ENCODE measurements around the gene TOR2A.

TOR2A gene

DNA sequence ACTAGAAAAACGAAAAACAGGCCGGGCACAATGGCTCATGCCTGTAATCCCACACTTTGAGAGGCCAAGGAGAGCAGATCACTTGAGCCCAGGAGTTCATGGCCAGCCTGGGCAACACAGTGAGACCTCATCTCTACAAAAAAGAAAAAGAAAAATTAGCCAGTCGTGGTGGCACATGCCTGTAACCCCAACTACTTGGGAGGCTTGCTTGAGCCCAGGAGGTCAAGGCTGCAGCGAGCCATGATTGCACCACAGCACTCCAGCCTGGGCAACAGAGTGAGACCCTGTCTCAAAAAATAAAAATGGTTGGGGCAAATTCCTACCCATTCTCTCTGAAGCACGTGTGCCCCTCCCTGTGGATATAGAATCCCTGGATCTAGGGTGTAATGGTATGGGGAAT lies 36.7 kb downstream of the TOR2A start:
- H3K27me3 Mint-ChIP-seq = no peaks in the 10 kb centered on the region
- H3K27ac Mint-ChIP-seq = no peak overlapping the region
- no peak overlapping the region for H3K4me3 Mint-ChIP-seq
- no peak for ATAC-seq (ENCODE audit: low read depth)
- peaks cover 15% of the 10 kb centered on the region for H3K4me1 Mint-ChIP-seq
- H3K9me3 Mint-ChIP-seq = no peaks in the 10 kb centered on the region
- H3K36me3 Mint-ChIP-seq = no peaks in the 10 kb centered on the region
- no peak for DNase-seq (ENCODE audit: low spot score in 2 of 2)

DNA sequence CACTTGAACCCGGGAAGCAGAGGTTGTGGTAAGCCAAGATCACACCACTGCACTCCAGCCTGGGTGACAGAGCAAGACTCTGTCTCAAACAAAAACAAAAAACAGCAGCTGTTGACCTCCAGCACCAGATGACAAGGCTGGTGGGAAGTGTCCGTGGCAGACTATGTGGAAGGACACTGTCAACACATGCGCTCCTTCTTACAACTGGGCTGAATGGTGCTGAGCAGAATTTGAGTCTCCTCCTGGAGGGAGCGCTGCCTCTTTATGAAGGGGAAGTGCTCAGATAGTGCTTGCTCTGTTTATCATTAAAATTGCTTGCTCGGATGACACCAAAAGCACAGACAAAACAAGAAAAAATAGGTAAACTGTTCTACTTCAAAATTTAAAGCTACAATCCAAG lies 37.5 kb downstream of the TOR2A start:
- ATAC-seq (ENCODE audit: low read depth) = no peak
- Mint-ChIP-seq H3K9me3 (no peaks in the 10 kb centered on the region), H3K4me1 (peaks cover 12% of the 10 kb centered on the region), H3K27ac (no peak overlapping the region), H3K36me3 (no peaks in the 10 kb centered on the region), H3K4me3 (no peak overlapping the region), H3K27me3 (no peaks in the 10 kb centered on the region)
- DNase-seq (ENCODE audit: low spot score in 2 of 2) = no peak

DNA sequence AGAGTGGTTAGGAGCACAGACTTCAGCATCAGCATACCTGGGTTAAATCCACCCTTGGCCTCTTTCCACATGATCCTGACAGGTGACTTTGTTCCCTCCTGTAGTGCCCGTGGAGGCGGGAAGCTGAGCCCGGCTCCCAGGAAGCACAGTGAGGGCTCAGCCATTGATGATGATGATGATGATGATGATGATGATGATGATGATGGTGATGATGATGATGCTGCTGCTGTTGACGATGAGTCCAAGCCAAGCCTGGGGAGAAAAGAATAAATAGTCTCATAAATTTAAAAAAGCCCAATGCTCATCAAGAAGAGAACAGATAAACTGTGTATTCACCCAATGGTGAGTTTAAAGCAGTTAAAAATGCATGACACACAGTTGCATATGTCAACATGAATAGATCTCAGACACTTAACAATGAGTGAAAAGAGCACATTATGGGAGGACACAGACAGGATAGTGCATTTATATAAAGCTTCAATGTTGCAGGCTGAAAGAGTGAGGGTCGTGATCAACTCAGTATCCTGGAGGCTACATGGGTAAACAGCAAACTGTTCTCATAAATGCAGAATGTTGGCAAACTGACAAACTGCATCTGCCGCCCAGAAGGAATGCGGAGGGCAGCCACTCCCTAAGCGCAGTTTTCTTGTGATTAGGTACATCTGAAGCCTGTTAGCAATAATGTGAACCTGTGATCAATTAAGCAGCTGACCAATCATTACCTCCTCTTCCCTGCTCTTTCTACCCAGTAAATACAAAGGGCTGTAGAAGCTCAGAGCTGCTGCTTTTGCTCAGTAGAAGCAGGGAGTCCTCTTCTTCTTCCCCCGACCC lies 40.0 kb downstream of the TOR2A start:
- Mint-ChIP-seq H3K9me3 (no peaks in the 10 kb centered on the region), H3K36me3 (no peaks in the 10 kb centered on the region), H3K4me3 (no peak overlapping the region), H3K27me3 (no peaks in the 10 kb centered on the region), H3K27ac (no peak overlapping the region), H3K4me1 (peaks cover 10% of the 10 kb centered on the region)
- ATAC-seq (ENCODE audit: low read depth) = no peak
- no peak for DNase-seq (ENCODE audit: low spot score in 2 of 2)

DNA sequence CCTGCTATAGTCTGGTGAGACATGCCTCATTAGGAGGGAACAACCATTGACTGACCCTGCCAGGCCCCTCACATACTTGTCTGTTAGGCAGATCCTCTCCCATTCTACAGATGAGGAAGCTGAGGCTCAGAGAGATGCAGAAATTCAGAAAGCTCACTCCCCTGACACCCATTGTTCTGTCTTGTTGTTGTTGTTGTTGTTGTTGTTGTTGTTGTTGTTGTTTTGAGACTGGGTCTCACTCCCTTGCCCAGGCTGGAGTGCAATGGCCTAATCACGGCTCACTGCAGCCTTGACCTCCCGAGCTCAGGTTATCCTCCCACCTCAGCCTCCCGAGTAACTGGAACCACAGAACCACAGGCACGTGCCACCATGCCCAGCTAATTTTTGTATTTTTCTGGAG lies 41.4 kb downstream of the TOR2A start:
- no peak overlapping the region for H3K4me3 Mint-ChIP-seq
- no peaks in the 10 kb centered on the region for H3K27me3 Mint-ChIP-seq
- H3K36me3 Mint-ChIP-seq = no peaks in the 10 kb centered on the region
- H3K9me3 Mint-ChIP-seq = no peaks in the 10 kb centered on the region
- DNase-seq (ENCODE audit: low spot score in 2 of 2) (no peak), ATAC-seq (ENCODE audit: low read depth) (no peak)
- no peak overlapping the region for H3K27ac Mint-ChIP-seq
- no peaks in the 10 kb centered on the region for H3K4me1 Mint-ChIP-seq

DNA sequence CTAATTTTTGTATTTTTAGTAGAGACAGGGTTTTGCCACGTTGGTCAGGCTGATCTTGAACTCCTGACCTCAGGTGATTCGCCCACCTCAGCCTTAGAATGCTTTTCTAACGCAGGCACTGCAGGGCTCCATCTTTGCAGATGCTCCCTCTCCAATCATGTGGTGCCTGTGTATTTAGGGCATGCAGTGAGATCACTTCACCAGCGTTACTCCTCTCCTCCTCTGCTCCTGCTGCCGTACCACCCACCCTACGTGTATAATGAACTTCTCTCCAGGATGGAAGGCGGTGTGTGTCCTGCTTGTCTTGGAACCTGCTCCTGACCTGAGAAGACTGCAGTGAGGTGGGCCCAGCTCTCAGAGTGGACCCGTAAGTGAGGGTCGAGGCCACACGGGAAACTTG lies 42.0 kb downstream of the TOR2A start:
- ATAC-seq (ENCODE audit: low read depth) = no peak
- no peaks in the 10 kb centered on the region for H3K27me3 Mint-ChIP-seq
- H3K36me3 Mint-ChIP-seq = no peaks in the 10 kb centered on the region
- no peak overlapping the region for H3K27ac Mint-ChIP-seq
- no peaks in the 10 kb centered on the region for H3K4me1 Mint-ChIP-seq
- DNase-seq (ENCODE audit: low spot score in 2 of 2) = no peak
- H3K4me3 Mint-ChIP-seq = no peak overlapping the region
- no peaks in the 10 kb centered on the region for H3K9me3 Mint-ChIP-seq

DNA sequence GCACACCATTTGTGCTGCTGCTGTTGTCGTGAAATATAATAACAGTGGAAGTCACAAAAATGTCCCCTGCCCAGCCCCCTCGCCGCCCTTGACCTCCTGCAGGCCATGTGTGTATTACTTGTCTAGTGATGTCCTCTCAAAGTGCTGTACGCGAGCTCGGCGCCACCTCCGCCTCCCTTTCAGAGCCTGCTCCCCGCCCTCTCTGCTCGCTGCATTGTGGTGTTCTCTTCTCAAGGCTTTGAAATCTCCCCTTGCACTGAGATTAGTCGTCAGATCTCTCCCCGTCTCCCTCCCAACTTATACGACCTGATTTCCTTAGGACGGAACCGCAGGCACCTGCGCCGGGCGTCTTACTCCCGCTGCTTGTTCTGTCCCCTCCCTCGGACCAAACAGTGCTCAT lies 43.0 kb downstream of the TOR2A start:
- DNase-seq (ENCODE audit: low spot score in 2 of 2) (no peak), ATAC-seq (ENCODE audit: low read depth) (no peak)
- no peak overlapping the region for H3K27ac Mint-ChIP-seq
- H3K4me3 Mint-ChIP-seq = no peak overlapping the region
- H3K36me3 Mint-ChIP-seq = no peaks in the 10 kb centered on the region
- no peaks in the 10 kb centered on the region for H3K9me3 Mint-ChIP-seq
- no peaks in the 10 kb centered on the region for H3K4me1 Mint-ChIP-seq
- no peaks in the 10 kb centered on the region for H3K27me3 Mint-ChIP-seq

DNA sequence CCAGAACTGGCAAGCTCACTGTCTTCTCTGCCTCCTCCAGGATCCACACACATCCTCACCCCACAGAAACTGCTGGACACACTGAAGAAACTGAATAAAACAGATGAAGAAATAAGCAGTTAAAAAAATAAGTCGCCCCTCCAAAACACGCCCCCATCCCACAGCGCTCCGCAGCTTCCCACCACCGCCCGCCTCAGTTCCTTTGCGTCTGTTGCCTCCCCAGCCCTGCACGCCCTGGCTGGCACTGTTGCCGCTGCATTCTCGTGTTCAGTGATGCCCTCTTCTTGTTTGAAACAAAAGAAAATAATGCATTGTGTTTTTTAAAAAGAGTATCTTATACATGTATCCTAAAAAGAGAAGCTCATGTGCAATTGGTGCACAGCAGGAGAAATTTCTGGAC lies 44.4 kb downstream of the TOR2A start:
- no peaks in the 10 kb centered on the region for H3K36me3 Mint-ChIP-seq
- no peak for ATAC-seq (ENCODE audit: low read depth)
- H3K4me1 Mint-ChIP-seq = no peaks in the 10 kb centered on the region
- H3K27me3 Mint-ChIP-seq = peaks cover 3% of the 10 kb centered on the region
- no peaks in the 10 kb centered on the region for H3K9me3 Mint-ChIP-seq
- no peak for DNase-seq (ENCODE audit: low spot score in 2 of 2)
- H3K27ac Mint-ChIP-seq = no peak overlapping the region
- H3K4me3 Mint-ChIP-seq = no peak overlapping the region

DNA sequence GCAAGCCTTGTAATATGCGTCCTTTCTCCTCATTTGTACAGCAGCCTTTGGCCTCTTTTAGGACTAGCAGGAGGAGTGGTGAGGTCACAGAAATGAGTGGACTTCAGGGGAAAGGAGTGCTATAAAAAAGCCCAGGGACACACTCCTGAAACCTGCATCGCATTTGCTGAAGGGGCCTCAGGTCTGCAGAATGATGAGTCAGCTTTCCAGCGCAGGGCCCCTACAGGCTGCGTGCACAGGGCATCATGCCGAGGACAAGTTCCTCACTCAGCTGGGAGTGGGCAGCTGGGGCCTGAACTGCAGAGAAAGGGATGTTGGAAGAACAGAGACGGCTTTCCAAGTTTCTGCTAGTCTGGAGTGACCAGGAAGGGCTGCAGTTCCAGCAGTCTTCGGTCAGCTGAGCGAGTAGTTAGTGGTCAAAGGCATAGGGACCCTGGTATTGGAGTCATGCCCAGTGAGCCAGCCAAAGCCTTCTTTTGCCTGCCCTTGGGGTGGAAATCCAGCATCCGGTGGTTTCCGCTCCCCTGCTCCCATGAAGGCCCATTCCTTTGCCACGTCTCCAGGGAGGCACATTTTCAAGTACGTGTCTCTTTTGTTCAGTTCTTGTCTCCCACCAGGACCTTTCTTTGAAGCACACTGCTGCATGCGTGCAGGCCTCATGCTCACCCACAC lies 45.6 kb downstream of the TOR2A start:
- Mint-ChIP-seq H3K4me3 (no peak overlapping the region), H3K4me1 (no peaks in the 10 kb centered on the region), H3K27ac (no peak overlapping the region), H3K36me3 (no peaks in the 10 kb centered on the region), H3K27me3 (peaks cover 5% of the 10 kb centered on the region), H3K9me3 (no peaks in the 10 kb centered on the region)
- DNase-seq (ENCODE audit: low spot score in 2 of 2) (no peak), ATAC-seq (ENCODE audit: low read depth) (no peak)

DNA sequence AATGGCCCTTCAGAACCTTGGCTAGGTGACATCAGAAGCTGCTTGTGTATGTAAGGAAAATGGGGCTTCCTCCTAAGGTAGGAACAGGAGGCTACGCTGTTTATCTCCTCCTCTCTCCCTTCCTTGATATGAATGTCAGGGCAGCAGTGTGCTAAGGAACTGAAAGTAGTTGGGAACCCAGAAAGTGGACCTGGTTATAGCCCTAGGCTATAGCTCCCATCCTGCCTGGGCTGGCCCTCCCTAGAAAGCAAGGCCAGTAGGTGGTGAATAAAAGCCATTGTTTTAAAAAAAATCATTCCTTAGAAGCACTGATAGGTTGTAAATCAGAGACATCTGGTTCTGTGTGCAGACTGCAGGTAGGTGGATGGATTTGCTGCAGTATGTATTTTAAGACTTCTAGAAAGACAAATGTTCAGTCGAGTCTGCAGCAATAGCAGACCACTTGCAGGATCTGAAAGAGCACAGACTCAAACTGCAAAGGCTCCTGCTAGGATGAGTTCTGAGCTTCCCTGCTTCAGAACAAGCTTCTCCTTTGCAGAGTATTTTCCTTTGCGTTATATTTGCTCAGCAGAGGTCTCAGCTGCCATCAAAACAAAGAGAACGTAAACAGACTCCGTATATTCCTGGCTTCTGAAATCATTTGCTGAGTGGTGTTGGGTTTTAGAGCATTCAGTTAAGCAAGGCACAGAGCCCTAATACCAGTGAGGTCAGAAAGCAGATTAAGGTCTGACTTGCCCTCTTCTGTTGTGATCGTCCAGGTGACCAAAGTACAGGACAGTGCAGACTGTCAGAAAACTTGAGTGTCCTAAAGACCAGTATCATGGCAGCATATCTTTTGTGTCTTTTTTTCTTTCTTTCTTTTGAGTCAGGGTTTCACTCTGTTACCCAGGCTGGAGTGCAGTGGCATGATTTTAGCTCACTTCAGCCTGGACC lies 48.4 kb downstream of the TOR2A start:
- Mint-ChIP-seq H3K9me3 (no peaks in the 10 kb centered on the region), H3K36me3 (no peaks in the 10 kb centered on the region), H3K27ac (no peak overlapping the region), H3K4me1 (no peaks in the 10 kb centered on the region), H3K27me3 (peaks cover 9% of the 10 kb centered on the region), H3K4me3 (no peak overlapping the region)
- ATAC-seq (ENCODE audit: low read depth) (no peak), DNase-seq (ENCODE audit: low spot score in 2 of 2) (no peak)

DNA sequence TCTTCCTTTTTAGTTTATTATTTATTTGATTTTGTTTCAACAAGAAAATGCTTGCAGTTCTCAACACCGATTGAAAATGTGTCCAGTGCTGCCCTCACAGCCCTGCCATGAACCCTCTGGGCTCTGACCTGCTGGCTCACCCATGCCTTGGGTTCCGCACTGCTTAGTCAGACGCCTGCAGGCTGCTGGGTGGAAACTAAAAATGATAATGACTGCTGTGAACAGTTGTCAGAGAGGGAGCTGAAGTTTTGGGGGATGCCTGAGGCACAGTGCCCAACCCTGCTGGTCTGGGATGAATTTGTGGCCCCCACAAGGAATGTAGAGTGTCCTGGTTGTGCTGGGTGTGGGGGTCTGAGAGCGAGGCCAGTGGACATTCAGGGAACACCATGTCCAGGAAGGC lies 50.5 kb downstream of the TOR2A start:
- DNase-seq (ENCODE audit: low spot score in 2 of 2) = no peak

DNA sequence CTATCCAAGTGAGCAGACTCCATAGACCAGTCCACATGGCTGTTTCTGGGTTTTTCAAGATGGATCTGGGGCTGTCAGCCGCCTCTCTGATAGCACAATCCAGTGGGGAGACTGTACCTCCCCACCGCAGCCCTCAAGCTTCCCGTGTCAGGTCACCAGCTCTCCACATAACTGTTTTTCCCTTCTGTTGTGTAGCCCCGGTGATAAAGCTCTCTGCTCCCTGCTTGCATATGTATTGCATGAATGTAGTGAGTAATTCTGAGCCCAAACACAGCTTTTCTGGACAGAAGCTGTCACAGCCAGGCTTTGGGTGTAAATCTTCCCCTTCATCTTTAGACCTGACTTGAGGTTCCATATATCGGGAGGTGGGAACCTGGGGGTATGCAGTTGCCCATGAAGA lies 51.4 kb downstream of the TOR2A start:
- Mint-ChIP-seq H3K27me3 (peaks cover 21% of the 10 kb centered on the region), H3K4me1 (no peaks in the 10 kb centered on the region), H3K27ac (no peak overlapping the region), H3K36me3 (no peaks in the 10 kb centered on the region), H3K9me3 (no peaks in the 10 kb centered on the region), H3K4me3 (no peak overlapping the region)
- no peak for ATAC-seq (ENCODE audit: low read depth)
- no peak for DNase-seq (ENCODE audit: low spot score in 2 of 2)

More for the DNA sequence above, 50.5 kb downstream of the TOR2A start:
- Mint-ChIP-seq H3K36me3 (no peaks in the 10 kb centered on the region), H3K9me3 (no peaks in the 10 kb centered on the region), H3K27me3 (peaks cover 16% of the 10 kb centered on the region), H3K27ac (no peak overlapping the region), H3K4me3 (no peak overlapping the region), H3K4me1 (no peaks in the 10 kb centered on the region)
- ATAC-seq (ENCODE audit: low read depth) = no peak

DNA sequence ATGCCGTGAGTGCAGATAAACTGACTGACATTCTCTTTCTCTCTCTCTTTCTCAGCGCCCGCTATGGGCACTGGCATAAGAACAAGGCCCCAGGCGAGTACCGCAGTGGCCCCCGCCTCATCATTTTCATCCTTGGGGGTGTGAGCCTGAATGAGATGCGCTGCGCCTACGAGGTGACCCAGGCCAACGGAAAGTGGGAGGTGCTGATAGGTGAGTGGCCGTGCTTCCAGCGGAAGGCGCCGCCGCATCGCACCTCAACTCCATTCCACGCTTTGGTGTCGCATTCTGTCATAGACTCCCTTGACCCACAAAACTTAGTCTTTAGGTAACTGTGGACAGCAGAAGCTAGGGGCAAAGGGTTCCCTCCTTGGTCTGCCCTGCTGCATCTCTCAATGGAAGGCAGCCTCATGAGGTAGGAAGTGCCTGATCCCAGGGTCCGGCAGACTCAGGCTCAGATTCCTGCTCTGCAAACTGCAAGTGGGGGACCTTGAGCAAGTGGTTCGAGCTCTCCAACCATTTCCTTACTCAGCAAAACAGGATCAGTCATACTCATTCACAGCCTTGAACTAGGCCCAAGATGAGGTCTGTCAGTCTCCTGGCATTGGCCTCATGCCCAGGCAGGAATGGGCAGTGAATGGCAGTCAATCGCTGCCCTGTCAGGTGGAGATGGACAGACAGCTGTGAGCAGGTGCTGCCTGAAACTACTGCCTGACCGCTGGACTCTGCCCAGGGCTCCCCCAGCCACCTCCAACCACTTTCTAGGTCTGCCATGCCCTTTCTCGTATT lies 52.5 kb downstream of the TOR2A start:
- no peaks in the 10 kb centered on the region for H3K36me3 Mint-ChIP-seq
- ATAC-seq (ENCODE audit: low read depth) (no peak), DNase-seq (ENCODE audit: low spot score in 2 of 2) (no peak)
- H3K27ac Mint-ChIP-seq = no peak overlapping the region
- peaks cover 22% of the 10 kb centered on the region for H3K27me3 Mint-ChIP-seq
- no peaks in the 10 kb centered on the region for H3K4me1 Mint-ChIP-seq
- no peaks in the 10 kb centered on the region for H3K9me3 Mint-ChIP-seq
- no peak overlapping the region for H3K4me3 Mint-ChIP-seq
